Stimulated activated naive B cell treated with anti-CD40 and anti-IgM and Interleukin-4, amounts not matched to agents 10 μg/mL and 1 μg/mL and 100 μg/mL, for 72 hours (primary cell): ENCODE data around the gene ZMAT1.
"Not testable (repeated sequence)": the region's sequence is repeated elsewhere in the genome, so short reads cannot be mapped to it uniquely, and the experiment has no call there.

Experiments
- ATAC-seq, 2 donors: fragments of 150-1000 bp; cut with Tn5 transposase; replicated peaks; 2 replicates each; pipeline ENCODE4 v1.10.0; 2021; ENCODE audit warnings: moderate library complexity in 1 of 2
- DNase-seq: peaks from one replicate; pipeline ENCODE4 v3.0.0; 2021
- H3K27ac Mint-ChIP-seq: one replicate; pipeline ENCODE4 v1.8.0; 2022; ENCODE audit warnings: mild to moderate bottlenecking, mixed read lengths
- H3K27me3 Mint-ChIP-seq, 2 donors: one replicate each; pipeline ENCODE4 v1.8.0; 2022; ENCODE audit warnings: mixed read lengths in 2 of 2
- H3K36me3 Mint-ChIP-seq, 2 donors: one replicate each; pipeline ENCODE4 v1.8.0; 2022; ENCODE audit warnings: mixed read lengths in 2 of 2, mild to moderate bottlenecking in 1 of 2
- H3K4me1 Mint-ChIP-seq, 2 donors: one replicate each; pipeline ENCODE4 v1.8.0; 2022; ENCODE audit warnings: mixed read lengths in 2 of 2, mild to moderate bottlenecking in 1 of 2
- H3K4me3 Mint-ChIP-seq, 2 donors: one replicate each; pipeline ENCODE4 v1.8.0; 2022; ENCODE audit warnings: mild to moderate bottlenecking in 2 of 2, mixed read lengths in 2 of 2, moderate library complexity in 1 of 2
- H3K9me3 Mint-ChIP-seq, 2 donors: one replicate each; pipeline ENCODE4 v1.8.0; 2022; ENCODE audit warnings: mixed read lengths in 2 of 2, mild to moderate bottlenecking in 1 of 2

ZMAT1 gene

DNA sequence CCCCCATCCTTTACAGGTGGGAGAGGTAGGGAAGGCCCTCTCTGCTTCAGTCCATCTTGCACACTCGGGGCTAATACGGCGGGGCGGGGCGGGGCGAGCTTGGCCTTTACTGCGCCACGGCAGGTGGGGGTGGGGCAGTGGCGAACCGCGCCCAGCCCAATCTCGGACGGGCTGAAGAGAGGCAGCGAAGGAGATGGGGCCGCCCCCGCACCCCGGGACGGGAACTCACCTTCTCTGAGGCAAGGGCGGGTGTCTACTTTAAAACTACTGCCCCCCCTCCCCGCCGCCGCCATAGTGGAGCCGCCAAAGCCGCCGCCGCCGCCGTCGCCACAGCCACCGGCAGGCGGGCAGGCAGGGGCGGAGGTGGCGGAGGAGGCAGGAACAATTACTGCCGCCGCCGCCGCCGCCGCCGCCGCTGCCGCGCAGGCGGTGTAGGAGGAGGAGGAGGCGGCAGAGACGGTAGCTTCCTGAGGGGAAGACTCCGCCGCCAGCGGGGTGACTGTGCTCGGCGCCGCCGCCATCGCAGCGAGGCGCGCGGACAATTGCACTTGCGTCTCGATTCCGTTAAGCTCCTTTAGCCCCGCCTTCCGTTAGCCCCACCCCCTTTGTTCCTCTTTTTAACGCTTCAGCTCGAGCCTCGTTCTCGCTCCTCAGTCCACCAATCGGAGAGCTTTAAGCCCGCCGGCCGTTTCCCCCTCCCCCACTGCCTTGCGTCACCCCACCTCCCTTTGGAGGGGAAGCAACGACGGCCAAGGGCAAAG is at the start of gene ZMAT1:
TSS of gene ZMAT1 (minus strand) at position 540 of the 761 bp plus-strand sequence. CDS start at position 521, 19 bp downstream.
- Mint-ChIP-seq H3K4me3 (peak within 1 kb of the TSS; percentile 86 to 87), H3K36me3 (peaks cover 3 to 8% of the 10 kb centered on the region in 2 donors), H3K27ac (peak within 1 kb of the TSS; percentile 97), H3K9me3 (peaks cover 4% of the 10 kb centered on the region in 2 donors), H3K27me3 (no peaks in the 10 kb centered on the region), H3K4me1 (peaks cover 7 to 8% of the 10 kb centered on the region in 2 donors)
- DNase-seq = peak; percentile 85
- peak; percentile 86 to 92 for ATAC-seq

DNA sequence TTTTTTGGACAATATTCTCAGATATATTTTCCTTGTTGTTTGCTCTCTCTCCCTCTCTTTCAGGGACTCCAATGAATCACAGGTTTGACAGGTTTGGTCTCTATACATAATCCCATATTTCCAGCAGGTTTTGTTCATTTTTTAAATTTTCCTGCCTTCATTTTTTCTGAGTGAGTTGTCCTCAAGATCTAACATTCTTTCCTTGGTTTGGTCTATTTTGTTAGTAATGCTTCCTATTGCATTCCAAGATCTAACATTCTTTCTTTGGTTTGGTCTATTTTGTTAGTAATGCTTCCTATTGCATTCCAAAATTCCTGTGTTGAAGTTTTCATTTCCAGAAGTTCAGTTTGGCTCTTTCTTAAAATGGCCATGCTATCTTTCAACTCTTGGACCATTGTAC is 45.3 kb upstream of the ZMAT1 start:
- no peak for ATAC-seq

DNA sequence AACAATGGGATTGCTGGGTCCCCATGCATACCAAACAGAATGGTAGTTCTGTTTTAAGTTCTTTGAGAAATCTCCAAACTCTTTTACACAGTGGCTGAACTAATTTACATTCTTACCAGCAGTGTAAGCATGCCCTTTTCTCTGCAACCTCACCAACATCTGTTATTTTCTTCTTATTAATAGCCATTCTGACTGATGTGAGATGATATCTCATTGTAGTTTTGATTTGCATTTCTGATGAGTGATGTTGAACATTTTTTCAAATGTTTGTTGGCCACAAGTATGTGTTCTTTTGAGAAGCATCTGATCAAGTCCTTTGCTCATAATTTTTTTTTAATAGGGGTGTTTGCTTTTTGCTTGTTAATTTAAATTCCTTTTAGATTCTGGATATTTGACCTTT is 41.2 kb upstream of the ZMAT1 start:
- H3K4me1 Mint-ChIP-seq = no peaks in the 10 kb centered on the region
- H3K27ac Mint-ChIP-seq = no peak overlapping the region
- DNase-seq (no peak), ATAC-seq (no peak)
- no peak overlapping the region for H3K4me3 Mint-ChIP-seq
- peaks cover 0 to 7% of the 10 kb centered on the region in 2 donors for H3K27me3 Mint-ChIP-seq
- peaks cover 0 to 1% of the 10 kb centered on the region in 2 donors for H3K36me3 Mint-ChIP-seq
- H3K9me3 Mint-ChIP-seq = peaks cover 0 to 5% of the 10 kb centered on the region in 2 donors

More for the DNA sequence above, 45.3 kb upstream of the ZMAT1 start:
- Mint-ChIP-seq H3K9me3 (peaks cover 0 to 5% of the 10 kb centered on the region in 2 donors), H3K36me3 (peaks cover 0 to 1% of the 10 kb centered on the region in 2 donors), H3K27ac (no peak overlapping the region), H3K4me3 (no peak overlapping the region), H3K27me3 (peaks cover 0 to 7% of the 10 kb centered on the region in 2 donors), H3K4me1 (no peaks in the 10 kb centered on the region)
- no peak for DNase-seq

DNA sequence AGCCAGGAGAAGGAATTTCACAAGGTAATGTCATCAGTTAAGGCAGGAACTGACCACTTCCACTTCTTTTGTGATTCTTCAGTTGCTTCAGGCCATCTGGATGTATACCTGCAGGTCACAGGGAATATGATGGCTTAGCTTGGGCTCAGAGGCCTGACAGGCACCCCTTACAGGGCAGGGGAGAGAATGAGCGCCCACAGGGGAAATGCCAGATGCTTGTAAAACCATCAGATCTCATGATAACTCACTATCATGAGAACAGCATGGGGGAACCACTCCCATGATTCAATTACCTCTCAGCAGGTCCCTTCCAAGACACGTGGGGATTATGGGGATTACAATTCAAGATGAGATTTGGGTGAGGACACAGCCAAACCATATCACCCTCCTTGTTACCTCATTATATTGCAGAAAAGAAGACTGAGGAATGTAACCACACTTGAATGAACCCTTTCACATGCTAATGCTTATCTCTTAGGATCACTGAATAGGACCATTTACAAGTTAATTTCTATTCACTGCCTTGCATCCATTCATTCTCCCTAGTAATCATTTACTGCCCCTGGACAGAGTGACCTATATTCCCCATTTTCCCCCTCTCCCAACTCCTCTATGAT is 33.2 kb upstream of the ZMAT1 start:
- H3K27me3 Mint-ChIP-seq, H3K27ac Mint-ChIP-seq, H3K4me1 Mint-ChIP-seq, H3K36me3 Mint-ChIP-seq, H3K4me3 Mint-ChIP-seq, H3K9me3 Mint-ChIP-seq, DNase-seq, ATAC-seq: not testable (repeated sequence)

DNA sequence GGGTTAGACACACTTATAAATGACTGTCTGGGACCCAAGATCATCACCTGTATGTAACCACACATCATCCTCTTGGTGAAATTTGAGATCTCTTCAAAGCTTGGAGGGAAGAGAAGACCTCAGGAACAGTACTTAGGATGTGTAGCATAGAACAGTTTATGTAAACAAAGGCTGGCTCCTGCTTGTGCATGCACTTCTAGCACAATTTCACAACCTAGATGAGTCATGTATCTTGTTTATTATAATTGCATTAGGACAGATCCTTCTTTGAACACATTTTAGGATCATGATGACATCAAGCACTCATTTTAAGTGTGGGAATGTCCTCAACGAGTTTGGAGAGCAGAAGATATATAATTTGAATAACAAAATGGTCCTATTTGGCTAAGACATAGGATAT is 26.3 kb upstream of the ZMAT1 start:
- H3K27ac Mint-ChIP-seq = no peak overlapping the region
- H3K4me1 Mint-ChIP-seq = no peaks in the 10 kb centered on the region
- no peak for ATAC-seq
- no peak for DNase-seq
- peaks cover 4 to 10% of the 10 kb centered on the region in 2 donors for H3K27me3 Mint-ChIP-seq
- peaks cover 2% of the 10 kb centered on the region in 2 donors for H3K9me3 Mint-ChIP-seq
- no peaks in the 10 kb centered on the region for H3K36me3 Mint-ChIP-seq
- no peak overlapping the region for H3K4me3 Mint-ChIP-seq

DNA sequence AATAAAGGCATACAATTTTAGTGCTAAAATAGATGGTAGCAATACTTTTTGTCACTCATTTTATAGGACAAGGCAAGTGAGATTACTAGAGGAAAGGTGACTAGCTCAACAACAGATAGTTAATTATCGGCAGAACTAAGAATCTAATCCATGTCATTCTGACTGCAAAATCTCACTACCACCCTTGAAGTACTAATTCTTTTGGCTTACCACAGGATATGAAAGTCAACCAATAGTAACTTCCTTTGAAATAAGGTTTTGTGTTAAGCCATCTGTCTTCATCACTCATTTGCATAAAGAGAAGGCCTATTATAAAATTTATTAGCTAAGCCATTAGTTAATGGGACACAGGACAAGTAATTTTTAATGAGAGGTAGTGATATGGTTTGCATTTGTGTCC is 25.3 kb upstream of the ZMAT1 start:
- no peaks in the 10 kb centered on the region for H3K4me1 Mint-ChIP-seq
- no peak overlapping the region for H3K4me3 Mint-ChIP-seq
- no peak for DNase-seq
- peaks cover 7 to 12% of the 10 kb centered on the region in 2 donors for H3K27me3 Mint-ChIP-seq
- no peaks in the 10 kb centered on the region for H3K36me3 Mint-ChIP-seq
- no peak for ATAC-seq
- H3K27ac Mint-ChIP-seq = no peak overlapping the region
- H3K9me3 Mint-ChIP-seq = peaks cover 1 to 5% of the 10 kb centered on the region in 2 donors

DNA sequence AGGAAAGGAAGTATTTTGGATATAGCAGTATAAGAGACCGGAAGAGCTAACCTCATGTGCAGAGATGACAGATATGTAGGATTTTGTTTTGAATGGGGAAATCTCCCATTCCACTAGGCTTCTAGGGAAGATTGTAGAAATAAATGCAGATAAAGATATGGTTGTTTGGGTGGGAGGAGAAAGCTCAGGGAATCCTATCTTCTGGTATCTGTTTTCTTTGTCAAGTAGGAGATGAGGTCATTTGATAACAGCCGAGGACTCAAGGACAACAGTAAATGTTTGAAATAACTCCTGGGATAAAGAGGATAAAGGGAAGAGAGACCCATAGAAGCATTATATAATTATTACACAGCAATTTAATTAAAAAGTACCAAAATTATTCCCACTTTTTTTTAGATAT is 24.7 kb upstream of the ZMAT1 start:
- Mint-ChIP-seq H3K36me3 (no peaks in the 10 kb centered on the region), H3K27ac (no peak overlapping the region), H3K27me3 (peaks cover 13 to 14% of the 10 kb centered on the region in 2 donors), H3K9me3 (peaks cover 1 to 5% of the 10 kb centered on the region in 2 donors), H3K4me3 (no peak overlapping the region), H3K4me1 (no peaks in the 10 kb centered on the region)
- no peak for DNase-seq
- ATAC-seq = no peak

DNA sequence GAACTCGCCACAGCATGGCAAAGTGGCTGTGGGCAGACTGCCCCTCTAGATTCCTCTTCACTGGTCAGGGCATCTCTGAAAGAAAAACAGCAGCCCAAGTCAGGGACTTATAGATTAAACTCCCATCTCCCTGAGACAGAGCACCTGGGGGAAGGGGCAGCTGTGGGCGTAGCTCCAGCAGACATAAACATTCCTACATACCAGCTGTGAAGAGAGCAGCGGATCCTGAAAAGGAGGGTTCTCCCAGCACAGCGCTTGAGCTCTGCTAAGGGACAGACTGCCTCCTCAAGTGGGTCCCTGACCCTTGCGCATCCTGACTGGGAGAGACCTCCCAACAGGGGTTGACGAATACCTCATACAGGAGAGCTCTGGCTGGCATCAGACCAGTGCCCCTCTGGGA is 18.8 kb upstream of the ZMAT1 start:
- Mint-ChIP-seq H3K27ac (no peak overlapping the region), H3K4me1 (peaks cover 4 to 7% of the 10 kb centered on the region in 2 donors), H3K4me3 (no peak overlapping the region), H3K9me3 (peaks cover 1 to 5% of the 10 kb centered on the region in 2 donors), H3K36me3 (no peaks in the 10 kb centered on the region), H3K27me3 (peaks cover 14 to 26% of the 10 kb centered on the region in 2 donors)
- no peak for ATAC-seq
- no peak for DNase-seq

DNA sequence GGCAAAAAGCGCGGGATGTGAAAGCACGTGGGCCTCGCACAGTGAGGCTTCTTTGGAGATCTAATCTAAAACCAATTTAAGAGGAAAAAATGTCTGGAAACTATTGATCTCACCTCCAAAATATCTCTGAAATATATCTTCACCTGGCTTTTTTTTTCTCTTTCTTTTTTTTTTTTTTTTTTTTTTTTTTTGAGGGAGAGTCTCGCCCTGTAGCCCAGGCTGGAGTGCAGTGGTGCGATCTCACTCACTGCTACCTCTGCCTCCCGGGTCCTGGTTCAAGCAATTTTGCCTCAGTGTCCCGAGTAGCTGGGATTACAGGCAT is 383 bp upstream of the ZMAT1 start:
- H3K9me3 Mint-ChIP-seq = peaks cover 4% of the 10 kb centered on the region in 2 donors
- H3K36me3 Mint-ChIP-seq = peaks cover 3 to 8% of the 10 kb centered on the region in 2 donors
- ATAC-seq (no peak), DNase-seq (no peak)
- H3K27ac Mint-ChIP-seq = peak overlapping the region; percentile 97
- H3K27me3 Mint-ChIP-seq = no peaks in the 10 kb centered on the region
- H3K4me1 Mint-ChIP-seq = peaks cover 7 to 8% of the 10 kb centered on the region in 2 donors
- H3K4me3 Mint-ChIP-seq = peak overlapping the region; percentile 80 to 87

DNA sequence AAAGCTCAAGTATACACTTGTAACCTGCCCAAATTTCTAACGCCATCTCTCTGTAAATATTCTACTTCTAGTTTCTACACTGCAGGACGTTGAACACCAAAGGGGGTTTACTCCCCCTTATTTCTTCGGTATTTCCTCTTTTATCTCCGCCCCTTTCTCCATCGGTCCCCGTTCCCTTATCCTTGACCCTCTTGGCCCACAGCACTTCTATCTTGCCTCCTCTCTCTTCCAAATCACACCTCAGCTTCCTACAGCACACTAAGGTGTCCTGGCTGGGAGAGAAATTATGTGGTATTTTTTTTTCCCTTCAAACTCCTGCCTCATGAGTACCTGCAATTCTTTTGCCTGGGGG is 715 bp downstream of the ZMAT1 start:
- Mint-ChIP-seq H3K27ac (peak overlapping the region; percentile 94), H3K4me1 (peaks cover 7 to 8% of the 10 kb centered on the region in 2 donors), H3K36me3 (peaks cover 3 to 8% of the 10 kb centered on the region in 2 donors), H3K27me3 (no peaks in the 10 kb centered on the region), H3K9me3 (peaks cover 4% of the 10 kb centered on the region in 2 donors), H3K4me3 (peak overlapping the region; percentile 86 to 87)
- ATAC-seq (peak; percentile 17 to 28), DNase-seq (no peak)

DNA sequence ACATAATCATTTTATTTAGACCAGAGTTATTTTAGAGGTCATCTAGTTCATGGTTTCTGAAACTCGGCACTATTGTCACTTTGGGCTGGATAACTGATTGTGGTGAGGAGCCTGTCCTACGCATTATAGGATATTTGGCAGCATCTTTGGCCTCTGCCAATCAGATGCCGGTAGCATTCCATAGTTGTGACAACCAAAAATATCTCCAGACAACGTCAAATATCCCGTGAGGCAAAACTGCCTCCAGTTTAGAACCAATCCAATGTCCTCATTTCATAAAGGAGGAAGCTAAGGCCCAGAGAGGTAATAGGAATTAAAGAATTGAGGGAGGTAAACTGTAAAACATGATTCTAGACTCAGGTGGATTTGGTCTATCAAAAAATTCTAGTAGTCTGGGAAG is 6.1 kb downstream of the ZMAT1 start:
- no peak overlapping the region for H3K4me3 Mint-ChIP-seq
- peaks cover 0 to under 1% of the 10 kb centered on the region in 2 donors for H3K4me1 Mint-ChIP-seq
- DNase-seq (no peak), ATAC-seq (no peak)
- no peaks in the 10 kb centered on the region for H3K27me3 Mint-ChIP-seq
- no peaks in the 10 kb centered on the region for H3K9me3 Mint-ChIP-seq
- H3K27ac Mint-ChIP-seq = no peak overlapping the region
- H3K36me3 Mint-ChIP-seq = no peaks in the 10 kb centered on the region

DNA sequence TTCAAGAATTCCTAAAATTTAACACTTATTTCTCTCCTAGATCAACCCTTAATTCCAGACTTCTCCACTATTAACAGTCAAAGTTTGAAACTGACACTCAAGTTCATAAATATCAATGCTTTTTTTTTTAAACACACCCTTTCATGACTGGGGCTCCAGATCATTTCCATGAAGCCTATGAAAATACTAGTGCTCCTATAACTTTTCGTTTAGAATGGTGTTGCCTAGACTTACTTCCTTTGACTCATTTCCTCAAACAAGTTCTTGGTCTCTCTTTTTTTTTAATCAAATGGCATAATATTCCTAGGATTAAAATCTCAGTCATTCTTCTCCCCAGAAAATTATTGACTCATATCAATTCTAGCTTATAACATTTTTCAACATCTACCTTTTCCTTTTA is 13.1 kb downstream of the ZMAT1 start:
- H3K9me3 Mint-ChIP-seq = peaks cover 2 to 15% of the 10 kb centered on the region in 2 donors

DNA sequence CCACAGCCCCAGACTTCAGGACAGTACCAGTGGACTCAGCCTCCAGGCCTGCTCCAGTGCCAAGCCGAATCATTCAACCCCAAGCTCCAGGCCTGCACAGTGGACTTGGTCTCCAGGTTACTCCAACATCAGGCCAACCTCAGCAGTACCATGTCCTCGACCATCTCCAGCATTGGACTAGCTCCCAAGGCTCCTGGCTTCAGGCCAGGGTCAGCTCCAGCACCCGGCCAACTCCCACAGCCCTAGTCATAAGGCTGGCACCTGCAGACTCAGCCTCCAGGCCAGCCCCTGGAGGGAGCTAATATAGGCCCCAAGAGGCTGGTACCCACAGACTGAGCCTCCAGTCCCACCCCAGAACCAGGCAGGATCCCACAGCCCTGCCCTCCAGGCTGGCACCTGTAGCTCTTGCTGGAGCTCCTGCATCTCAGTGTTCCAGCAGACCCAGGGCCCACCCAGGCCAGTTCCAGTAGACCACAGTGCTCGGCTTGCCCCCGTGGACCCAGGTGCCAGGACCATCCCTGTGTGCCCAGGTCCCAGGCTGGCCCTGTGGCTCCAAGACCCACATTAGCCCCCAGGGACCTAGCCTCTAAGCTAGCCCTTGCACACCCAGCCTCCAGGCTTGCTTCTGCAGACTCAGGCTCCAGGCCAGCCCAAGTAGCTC is 25.6 kb downstream of the ZMAT1 start:
- Mint-ChIP-seq H3K4me3 (no peak overlapping the region), H3K27ac (no peak overlapping the region), H3K9me3 (peaks cover 7 to 21% of the 10 kb centered on the region in 2 donors), H3K4me1 (no peaks in the 10 kb centered on the region), H3K27me3 (no peaks in the 10 kb centered on the region), H3K36me3 (peaks cover 2 to 22% of the 10 kb centered on the region in 2 donors)
- DNase-seq (no peak), ATAC-seq (no peak)

More for the DNA sequence above, 13.1 kb downstream of the ZMAT1 start:
- peaks cover 10 to 13% of the 10 kb centered on the region in 2 donors for H3K36me3 Mint-ChIP-seq
- no peak overlapping the region for H3K4me3 Mint-ChIP-seq
- no peak for ATAC-seq
- H3K27me3 Mint-ChIP-seq = no peaks in the 10 kb centered on the region
- H3K27ac Mint-ChIP-seq = no peak overlapping the region
- no peak for DNase-seq
- no peaks in the 10 kb centered on the region for H3K4me1 Mint-ChIP-seq

DNA sequence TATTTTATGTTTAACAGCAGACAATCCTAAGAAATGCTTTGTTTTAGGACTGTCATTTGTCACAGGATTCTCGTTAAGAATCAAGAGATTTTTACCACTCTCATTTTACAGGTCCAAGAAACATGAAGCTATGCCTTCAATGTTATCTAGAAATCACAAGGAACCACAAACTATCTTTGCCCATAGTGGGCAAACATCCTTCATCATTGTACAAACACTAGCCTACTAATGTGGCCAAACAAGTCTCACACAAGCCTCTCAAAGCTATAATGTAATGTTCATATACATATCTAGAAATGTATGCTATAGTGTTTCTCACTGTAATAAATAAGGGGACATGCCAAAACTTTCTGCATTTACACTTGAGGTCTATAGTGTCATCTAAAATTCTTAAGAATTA is 26.8 kb downstream of the ZMAT1 start:
- DNase-seq (no peak), ATAC-seq (no peak)
- Mint-ChIP-seq H3K9me3 (peaks cover 3 to 14% of the 10 kb centered on the region in 2 donors), H3K27ac (no peak overlapping the region), H3K27me3 (no peaks in the 10 kb centered on the region), H3K4me3 (no peak overlapping the region), H3K36me3 (peaks cover 6 to 21% of the 10 kb centered on the region in 2 donors), H3K4me1 (no peaks in the 10 kb centered on the region)
